HG03064 (cell line): ENCODE measurements around the gene AGBL1.

Source experiments
- ATAC-seq: cut with Tn5 transposase; IDR thresholded peaks from one replicate; pipeline ENCODE4 v1.9.1; 2021; ENCODE audit warnings: low read depth; ENCODE audit not compliant: unreplicated experiment

AGBL1 gene

GRCh38 chr15:86162641-86163040, 83.0 kb downstream of the AGBL1 start:
- ATAC-seq, result no peak

GRCh38 chr15:86163816-86164215, 84.1 kb downstream of the AGBL1 start:
- ATAC-seq, result no peak

GRCh38 chr15:86164232-86164898, 84.7 kb downstream of the AGBL1 start:
- ATAC-seq, result no peak

GRCh38 chr15:86165265-86166211, 85.9 kb downstream of the AGBL1 start:
- no peak for ATAC-seq

- no peak for ATAC-seq
Observed at GRCh38 chr15:86167841-86168240, 88.2 kb downstream of the AGBL1 start.

- no peak for ATAC-seq
Observed at GRCh38 chr15:86178845-86179244, 99.2 kb downstream of the AGBL1 start.

- no peak for ATAC-seq
Observed at GRCh38 chr15:86183596-86184491, 104.2 kb downstream of the AGBL1 start.

GRCh38 chr15:86193716-86194380, 114.2 kb downstream of the AGBL1 start:
- ATAC-seq, result no peak

- no peak for ATAC-seq
Observed at GRCh38 chr15:86197770-86198169, 118.1 kb downstream of the AGBL1 start.

GRCh38 chr15:86199467-86200145, 119.9 kb downstream of the AGBL1 start:
- ATAC-seq, result no peak

- no peak for ATAC-seq
Observed at GRCh38 chr15:86201313-86202008, 121.8 kb downstream of the AGBL1 start.

- no peak for ATAC-seq
Observed at GRCh38 chr15:86203462-86203861, 123.8 kb downstream of the AGBL1 start.

- ATAC-seq, result no peak
Observed at GRCh38 chr15:86205096-86205495, 125.4 kb downstream of the AGBL1 start.

- ATAC-seq, result no peak
Observed at GRCh38 chr15:86213420-86213819, 133.7 kb downstream of the AGBL1 start.

GRCh38 chr15:86213888-86214287, 134.2 kb downstream of the AGBL1 start:
- no peak for ATAC-seq

- ATAC-seq, result no peak
Observed at GRCh38 chr15:86221119-86221518, 141.4 kb downstream of the AGBL1 start.

- ATAC-seq, result no peak
Observed at GRCh38 chr15:86229306-86229705, 149.6 kb downstream of the AGBL1 start.

GRCh38 chr15:86229936-86230335, 150.3 kb downstream of the AGBL1 start:
- no peak for ATAC-seq
